Central memory CD8-positive, alpha-beta T cell (primary cell): ENCODE measurements around the gene CDKAL1.
"Not testable (repeated sequence)": the region's sequence is repeated elsewhere in the genome, so short reads cannot be mapped to it uniquely, and the experiment has no call there.

Experiments used
- ATAC-seq: fragments of 150-1000 bp; cut with Tn5 transposase; replicated peaks from 2 replicates; pipeline ENCODE4 v1.10.0; 2022; ENCODE audit warnings: mild to moderate bottlenecking, moderate FRiP score, moderate number of reproducible peaks; ENCODE audit not compliant: poor library complexity, severe bottlenecking; ENCODE audit errors: extremely low read depth
- DNase-seq, 2 donors: peaks; one replicate each; pipeline ENCODE4 v3.0.0; 2021; ENCODE audit warnings: low spot score in 2 of 2
- H3K27ac Mint-ChIP-seq: one replicate; pipeline ENCODE4 v1.8.0; 2022; ENCODE audit warnings: low read depth, mild to moderate bottlenecking, moderate library complexity, mixed read lengths
- H3K27me3 Mint-ChIP-seq: one replicate; pipeline ENCODE4 v1.8.0; 2022; ENCODE audit warnings: mixed read lengths
- H3K36me3 Mint-ChIP-seq: one replicate; pipeline ENCODE4 v1.8.0; 2022; ENCODE audit warnings: mild to moderate bottlenecking, moderate library complexity, mixed read lengths; ENCODE audit not compliant: insufficient read depth
- H3K4me1 Mint-ChIP-seq: one replicate; pipeline ENCODE4 v1.8.0; 2022; ENCODE audit warnings: mixed read lengths
- H3K4me3 Mint-ChIP-seq: one replicate; pipeline ENCODE4 v1.8.0; 2022; ENCODE audit warnings: mild to moderate bottlenecking, moderate library complexity, mixed read lengths
- H3K9me3 Mint-ChIP-seq: one replicate; pipeline ENCODE4 v1.8.0; 2022; ENCODE audit warnings: mixed read lengths

CDKAL1 gene

DNA sequence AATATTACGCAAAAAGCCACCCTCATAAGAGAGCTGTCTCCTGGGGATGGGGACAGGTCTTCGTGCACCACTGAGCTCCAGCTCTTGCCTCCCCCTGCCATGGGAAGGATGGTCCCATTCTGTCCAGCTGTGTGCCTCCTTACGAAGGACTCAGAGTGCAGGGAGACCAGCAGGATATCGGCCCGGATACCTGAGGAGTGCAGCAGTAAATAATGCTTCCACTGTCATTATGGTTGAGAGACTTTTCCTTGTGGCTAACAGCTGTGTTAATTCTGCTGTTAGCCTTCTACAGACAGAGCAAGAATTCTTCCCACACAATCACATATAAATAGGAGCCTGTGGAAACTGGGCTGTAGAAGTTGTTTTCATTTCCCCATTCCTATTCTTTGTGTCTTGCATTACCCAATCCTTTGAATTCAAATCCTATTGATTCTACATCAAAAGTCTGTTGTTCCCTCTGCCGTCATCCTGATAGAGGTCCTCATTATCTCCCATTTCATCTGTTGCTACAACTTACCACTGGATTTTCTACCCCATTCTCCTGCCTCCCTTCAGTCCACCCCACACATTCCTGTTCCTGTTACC is 694.7 kb downstream of the CDKAL1 start:
- no peak for ATAC-seq
- Mint-ChIP-seq H3K4me3 (no peak overlapping the region), H3K36me3 (peaks cover 10% of the 10 kb centered on the region)

DNA sequence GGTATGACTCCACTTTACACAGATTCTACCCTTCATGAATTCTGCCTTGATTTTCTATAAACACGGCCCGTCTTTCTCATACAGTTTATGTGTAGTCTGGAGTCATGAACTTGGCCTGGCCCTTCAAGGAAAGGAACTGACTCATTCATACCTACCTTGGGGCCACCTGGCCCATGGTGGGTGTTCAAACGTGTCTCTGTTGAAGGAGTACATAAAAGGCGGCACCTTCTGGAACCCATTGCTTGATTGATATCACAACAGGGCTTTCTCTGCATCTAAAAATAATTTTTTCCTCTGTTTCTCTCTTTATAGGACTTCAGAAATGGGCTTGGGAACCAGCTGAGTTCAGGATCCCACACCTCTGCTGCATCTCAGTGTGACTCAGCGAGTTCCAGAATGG is 696.3 kb downstream of the CDKAL1 start:
- no peaks in the 10 kb centered on the region for H3K9me3 Mint-ChIP-seq
- no peak overlapping the region for H3K27ac Mint-ChIP-seq
- ATAC-seq: no peak
- no peaks in the 10 kb centered on the region for H3K27me3 Mint-ChIP-seq
- H3K4me3 Mint-ChIP-seq: no peak overlapping the region
- DNase-seq: no peak
- no peaks in the 10 kb centered on the region for H3K4me1 Mint-ChIP-seq
- peaks cover 10% of the 10 kb centered on the region for H3K36me3 Mint-ChIP-seq

More for the DNA sequence above, 694.7 kb downstream of the CDKAL1 start:
- no peak for DNase-seq
- Mint-ChIP-seq H3K27me3 (no peaks in the 10 kb centered on the region), H3K27ac (no peak overlapping the region), H3K9me3 (no peaks in the 10 kb centered on the region), H3K4me1 (no peaks in the 10 kb centered on the region)

DNA sequence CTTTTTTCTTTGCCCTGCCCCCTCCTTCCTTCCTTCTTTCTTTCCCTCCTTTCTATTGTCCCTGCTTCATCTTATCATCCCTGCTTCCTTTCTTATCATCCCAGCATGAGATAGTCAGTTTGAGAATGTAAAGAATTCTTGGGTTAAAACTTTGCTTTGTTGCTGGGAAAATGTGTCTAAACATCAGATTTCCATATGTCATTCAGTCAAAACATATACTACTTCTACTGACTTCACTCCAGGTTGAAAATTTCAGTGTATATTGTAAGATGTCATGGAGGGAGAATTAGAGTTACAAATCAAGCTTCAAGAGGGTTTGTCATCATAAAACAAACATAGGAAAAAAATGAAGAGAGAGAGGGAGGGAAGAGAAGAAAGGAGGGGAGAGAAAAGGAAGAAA is 700.9 kb downstream of the CDKAL1 start:
- H3K27ac Mint-ChIP-seq: no peak overlapping the region
- H3K27me3 Mint-ChIP-seq: no peaks in the 10 kb centered on the region
- no peaks in the 10 kb centered on the region for H3K4me1 Mint-ChIP-seq
- no peak overlapping the region for H3K4me3 Mint-ChIP-seq
- no peaks in the 10 kb centered on the region for H3K9me3 Mint-ChIP-seq
- peaks cover 10% of the 10 kb centered on the region for H3K36me3 Mint-ChIP-seq
- ATAC-seq (no peak), DNase-seq (no peak)

DNA sequence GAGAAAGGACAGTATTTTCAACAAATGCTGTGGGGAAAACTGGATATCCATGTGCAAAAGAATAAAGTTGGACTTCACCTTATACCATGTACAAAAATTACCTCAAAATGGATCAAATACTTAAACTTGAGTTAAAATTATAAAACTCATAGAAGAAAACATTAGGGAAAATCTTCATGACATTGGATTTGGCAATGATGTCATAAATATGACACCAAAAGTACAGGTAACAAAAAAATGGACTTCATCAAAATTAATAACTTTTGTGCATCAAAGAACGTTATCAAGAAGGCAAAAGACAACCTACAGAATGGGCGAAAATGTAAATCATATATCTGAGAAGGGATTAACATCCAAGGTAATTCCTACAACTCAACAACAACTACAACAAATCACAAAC is 704.0 kb downstream of the CDKAL1 start:
- Mint-ChIP-seq H3K36me3 (no peaks in the 10 kb centered on the region), H3K27me3 (no peaks in the 10 kb centered on the region), H3K27ac (no peak overlapping the region), H3K4me1 (no peaks in the 10 kb centered on the region), H3K4me3 (no peak overlapping the region), H3K9me3 (peaks cover 5% of the 10 kb centered on the region)
- no peak for ATAC-seq
- DNase-seq: no peak

DNA sequence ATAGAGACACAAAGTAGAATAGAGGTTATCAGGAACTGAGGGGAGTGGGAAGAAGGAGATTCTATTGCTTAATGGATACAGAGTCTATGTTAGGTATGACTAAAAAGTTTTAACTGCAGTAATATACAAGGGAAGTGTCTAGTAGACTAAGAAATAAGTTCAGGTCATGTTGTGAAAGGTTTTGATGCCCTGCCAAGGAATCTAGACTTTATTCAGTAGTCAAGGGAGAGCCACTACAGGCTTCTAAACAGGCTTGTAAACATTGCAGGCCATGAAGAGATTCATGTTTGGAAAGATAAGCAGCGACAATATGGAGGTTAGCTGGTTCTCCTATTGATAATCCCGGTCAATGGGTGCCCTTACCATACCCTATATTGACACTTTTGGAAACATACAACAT is 706.5 kb downstream of the CDKAL1 start:
- no peaks in the 10 kb centered on the region for H3K27me3 Mint-ChIP-seq
- peaks cover 5% of the 10 kb centered on the region for H3K9me3 Mint-ChIP-seq
- no peaks in the 10 kb centered on the region for H3K4me1 Mint-ChIP-seq
- no peak overlapping the region for H3K4me3 Mint-ChIP-seq
- DNase-seq (no peak), ATAC-seq (no peak)
- H3K27ac Mint-ChIP-seq: no peak overlapping the region
- H3K36me3 Mint-ChIP-seq: no peaks in the 10 kb centered on the region

DNA sequence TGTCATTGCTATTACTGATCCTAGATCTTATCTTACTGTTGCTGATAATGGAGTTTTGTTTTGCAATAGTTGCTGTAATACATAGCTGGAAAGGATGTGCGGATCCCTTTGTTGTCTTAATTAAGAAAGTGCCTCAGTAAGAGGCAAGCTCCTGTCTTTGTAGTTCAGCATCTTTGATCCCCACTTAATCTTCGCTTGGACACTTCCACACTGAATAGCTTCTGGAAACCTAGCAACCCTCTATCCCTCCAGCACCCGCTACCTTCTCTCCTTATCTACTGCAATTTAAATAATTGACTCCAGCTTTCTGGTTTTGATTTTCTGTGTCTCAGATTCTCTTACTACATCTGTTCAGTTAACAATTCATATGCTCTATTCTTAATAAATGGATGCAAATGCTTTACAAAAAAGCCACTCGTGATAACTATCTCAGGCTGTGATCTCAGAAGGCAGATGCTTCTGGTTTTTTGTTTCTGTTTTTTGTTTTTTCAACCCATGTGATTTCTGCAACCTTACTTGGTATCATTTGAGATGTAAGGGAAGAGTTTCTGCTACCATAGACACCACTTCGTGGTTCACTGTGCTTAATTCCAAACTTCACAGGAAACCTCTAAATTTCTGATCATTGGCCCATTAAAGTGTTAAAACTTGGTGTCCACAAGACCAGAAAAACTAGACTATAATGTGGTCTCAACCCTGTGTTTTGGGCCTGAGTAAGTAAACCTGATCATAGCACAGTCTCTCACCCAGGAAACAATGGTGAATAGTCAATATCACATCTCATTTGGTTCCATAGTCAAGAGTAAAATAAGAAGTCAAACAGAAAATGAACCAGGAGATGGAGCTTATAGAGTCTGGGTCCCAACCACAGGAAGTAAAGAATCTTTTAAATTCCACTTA is 707.2 kb downstream of the CDKAL1 start:
- Mint-ChIP-seq H3K4me3 (no peak overlapping the region), H3K27ac (no peak overlapping the region), H3K9me3 (peaks cover 5% of the 10 kb centered on the region), H3K27me3 (no peaks in the 10 kb centered on the region), H3K36me3 (no peaks in the 10 kb centered on the region), H3K4me1 (no peaks in the 10 kb centered on the region)
- ATAC-seq (no peak), DNase-seq (no peak)

DNA sequence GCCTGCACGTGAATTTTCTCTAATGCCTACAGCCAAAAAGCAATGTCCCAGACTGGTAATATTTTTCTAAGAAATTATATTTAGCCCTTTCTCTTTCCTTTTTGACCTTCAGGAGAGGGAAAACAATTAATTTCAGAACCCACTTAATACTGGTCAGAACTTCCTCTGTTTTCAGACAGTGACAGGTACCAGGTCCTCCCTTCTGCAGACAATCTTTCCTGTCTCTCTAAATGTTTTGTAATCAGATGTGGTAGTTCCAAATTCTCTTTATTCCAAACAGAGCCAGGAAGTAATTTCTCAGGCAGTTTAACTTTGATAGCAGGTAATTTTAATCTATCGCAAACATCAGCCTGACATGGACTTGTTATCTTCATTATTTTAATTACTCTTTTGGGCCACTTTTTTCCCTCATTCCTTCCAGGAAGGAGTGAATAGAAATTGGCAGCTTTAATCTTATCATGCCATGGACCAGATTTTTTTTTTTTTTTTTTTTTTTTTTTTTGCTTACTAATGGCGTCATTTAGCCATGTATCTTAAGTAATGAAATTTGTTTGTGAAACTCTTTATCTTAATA is 710.7 kb downstream of the CDKAL1 start:
- Mint-ChIP-seq H3K4me1 (no peaks in the 10 kb centered on the region), H3K9me3 (peaks cover 5% of the 10 kb centered on the region), H3K27ac (no peak overlapping the region), H3K27me3 (no peaks in the 10 kb centered on the region), H3K36me3 (no peaks in the 10 kb centered on the region), H3K4me3 (no peak overlapping the region)
- DNase-seq: no peak
- no peak for ATAC-seq

DNA sequence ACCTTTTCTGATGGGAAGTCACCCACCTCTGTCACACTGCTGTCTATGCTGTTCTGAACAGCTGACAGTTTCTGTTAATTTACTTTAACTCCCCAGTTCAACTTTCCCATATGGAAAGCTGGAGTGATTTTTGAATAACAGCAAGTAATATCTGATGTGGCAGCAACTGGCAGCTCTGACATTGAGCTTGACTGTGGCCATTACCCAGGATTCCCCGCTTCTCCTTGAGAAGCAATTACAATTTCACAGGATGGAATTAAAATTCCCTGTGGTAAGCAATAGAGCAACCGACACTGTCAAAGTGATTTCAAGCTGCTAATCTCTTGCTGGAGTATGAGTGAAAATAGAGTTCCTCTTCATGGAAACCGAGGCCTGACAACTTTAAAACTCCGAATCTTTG is 711.2 kb downstream of the CDKAL1 start:
- H3K9me3 Mint-ChIP-seq: peaks cover 2% of the 10 kb centered on the region

DNA sequence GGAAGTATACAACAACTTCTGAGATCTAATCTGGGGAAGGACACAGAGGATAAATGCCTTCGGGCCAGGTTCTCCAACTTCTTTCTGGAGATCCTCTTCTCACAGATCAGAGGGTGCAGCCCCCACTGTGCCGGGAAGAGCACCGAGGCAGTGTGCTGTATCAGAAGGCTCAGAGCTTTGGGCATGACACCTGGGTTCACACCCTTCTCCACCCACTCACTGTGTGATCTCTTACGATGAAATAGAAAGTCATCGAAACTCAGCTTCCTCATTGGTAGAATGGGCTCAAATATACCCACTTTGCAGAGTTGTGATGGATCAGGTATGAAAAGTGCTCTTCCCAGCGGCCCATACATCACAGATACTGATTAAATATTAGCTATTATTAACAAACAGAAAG is 711.8 kb downstream of the CDKAL1 start:
- Mint-ChIP-seq H3K27me3 (no peaks in the 10 kb centered on the region), H3K4me1 (no peaks in the 10 kb centered on the region), H3K9me3 (no peaks in the 10 kb centered on the region), H3K4me3 (no peak overlapping the region), H3K27ac (no peak overlapping the region), H3K36me3 (no peaks in the 10 kb centered on the region)
- ATAC-seq (no peak), DNase-seq (no peak)

More for the DNA sequence above, 711.2 kb downstream of the CDKAL1 start:
- no peaks in the 10 kb centered on the region for H3K36me3 Mint-ChIP-seq
- no peak overlapping the region for H3K27ac Mint-ChIP-seq
- no peak overlapping the region for H3K4me3 Mint-ChIP-seq
- ATAC-seq (no peak), DNase-seq (no peak)
- H3K27me3 Mint-ChIP-seq: no peaks in the 10 kb centered on the region
- H3K4me1 Mint-ChIP-seq: no peaks in the 10 kb centered on the region

DNA sequence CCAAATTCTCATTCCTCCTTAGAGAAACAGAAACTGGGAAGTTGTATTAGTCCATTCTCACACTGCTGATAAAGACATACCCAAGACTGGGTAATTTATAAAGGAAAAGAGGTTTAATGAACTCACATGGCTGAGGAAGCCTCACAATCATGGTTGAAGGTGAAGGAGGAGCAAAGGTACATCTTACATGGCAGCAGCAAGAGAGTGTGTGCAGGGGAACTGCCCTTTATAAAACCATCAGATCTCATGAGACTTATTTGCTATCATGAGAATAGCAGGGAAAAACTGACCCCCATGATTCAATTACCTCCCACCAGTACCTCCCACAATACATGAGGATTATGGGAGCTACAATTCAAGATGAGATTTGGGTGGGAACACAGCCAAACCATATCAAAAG is 720.2 kb downstream of the CDKAL1 start:
- not testable (repeated sequence) for H3K36me3 Mint-ChIP-seq
- H3K9me3 Mint-ChIP-seq: peaks cover 11% of the 10 kb centered on the region

DNA sequence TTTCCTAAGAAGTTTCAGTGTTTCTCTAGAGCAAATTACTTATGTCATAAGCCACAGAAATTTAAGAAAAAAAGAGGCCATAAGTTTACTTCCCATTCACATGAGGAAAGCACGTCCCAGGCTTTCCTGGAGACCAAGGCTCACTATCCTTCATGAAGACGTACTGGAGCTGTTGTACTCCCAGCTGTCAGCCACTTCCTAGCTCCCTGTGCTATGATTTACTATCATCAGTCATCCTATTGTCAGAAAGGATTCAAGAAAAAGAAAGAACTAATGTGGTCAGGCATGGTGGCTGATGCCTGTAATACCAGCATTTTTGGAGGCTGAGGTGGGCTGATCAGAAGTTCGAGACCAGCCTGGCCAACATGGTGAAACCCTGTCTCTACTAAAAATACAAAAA is 721.9 kb downstream of the CDKAL1 start:
- ATAC-seq: no peak
- Mint-ChIP-seq H3K27me3 (peaks cover 31% of the 10 kb centered on the region), H3K4me3 (no peak overlapping the region), H3K27ac (no peak overlapping the region), H3K9me3 (peaks cover 11% of the 10 kb centered on the region), H3K36me3 (no peaks in the 10 kb centered on the region), H3K4me1 (no peaks in the 10 kb centered on the region)
- DNase-seq: no peak

More for the DNA sequence above, 720.2 kb downstream of the CDKAL1 start:
- peaks cover 31% of the 10 kb centered on the region for H3K27me3 Mint-ChIP-seq
- H3K4me1 Mint-ChIP-seq, ATAC-seq, H3K27ac Mint-ChIP-seq, H3K4me3 Mint-ChIP-seq, DNase-seq: not testable (repeated sequence)

DNA sequence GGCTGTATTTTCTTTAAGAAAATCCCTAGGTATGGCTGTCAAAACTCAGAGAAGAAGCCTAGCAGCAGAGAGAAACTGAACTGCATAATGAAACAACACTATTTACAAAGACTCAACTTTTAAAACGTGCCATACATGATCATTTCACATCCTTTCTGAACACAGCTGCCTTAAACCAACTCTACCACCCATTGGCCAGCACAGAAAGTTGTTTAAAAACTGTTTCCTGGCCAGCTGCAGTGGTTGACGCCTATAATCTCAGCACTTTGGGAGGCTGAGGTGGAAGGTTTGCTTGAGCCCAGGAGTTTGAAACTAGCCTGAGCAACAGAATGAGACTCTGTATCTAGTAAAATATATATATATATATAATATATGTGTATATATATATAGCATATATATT is 722.9 kb downstream of the CDKAL1 start:
- ATAC-seq (no peak), DNase-seq (no peak)
- no peaks in the 10 kb centered on the region for H3K4me1 Mint-ChIP-seq
- no peak overlapping the region for H3K4me3 Mint-ChIP-seq
- H3K9me3 Mint-ChIP-seq: peaks cover 6% of the 10 kb centered on the region
- H3K36me3 Mint-ChIP-seq: no peaks in the 10 kb centered on the region
- H3K27ac Mint-ChIP-seq: no peak overlapping the region
- H3K27me3 Mint-ChIP-seq: peaks cover 34% of the 10 kb centered on the region

DNA sequence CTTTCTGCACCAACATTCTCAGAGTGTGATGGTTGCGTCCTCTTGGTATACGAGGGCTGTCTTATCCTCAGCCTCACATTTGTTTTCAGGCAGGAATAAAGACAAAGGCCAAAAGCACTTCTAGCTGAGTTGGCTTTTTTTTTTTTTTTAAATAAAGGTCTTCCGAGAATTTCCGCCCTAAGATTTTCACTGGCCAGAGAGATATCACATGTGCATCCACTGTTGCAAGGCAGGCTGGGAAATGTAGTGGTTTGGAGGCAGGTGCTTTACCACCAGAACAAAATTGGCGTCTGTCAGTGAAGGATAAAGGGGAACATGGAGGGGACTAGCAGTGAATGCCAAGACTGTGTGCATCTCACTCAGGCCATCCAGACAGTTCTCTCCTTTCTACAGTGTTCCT is 724.4 kb downstream of the CDKAL1 start:
- H3K27ac Mint-ChIP-seq: no peak overlapping the region
- H3K4me3 Mint-ChIP-seq: no peak overlapping the region
- no peak for DNase-seq
- H3K27me3 Mint-ChIP-seq: peaks cover 33% of the 10 kb centered on the region
- H3K9me3 Mint-ChIP-seq: no peaks in the 10 kb centered on the region
- H3K4me1 Mint-ChIP-seq: no peaks in the 10 kb centered on the region
- no peak for ATAC-seq
- H3K36me3 Mint-ChIP-seq: no peaks in the 10 kb centered on the region
